SK-N-SH (cell line): Measurements from ENCODE around the gene ZNF785.

ENCODE experiments used
- CHD2 ChIP-seq: fragments of 150-350 bp; IDR thresholded peaks from 2 replicates; pipeline ENCODE4 v1.6.1; 2018; ENCODE audit warnings: low read length; ENCODE audit not compliant: partially characterized antibody
- EP300 ChIP-seq, 2 experiments: IDR thresholded peaks; 2 replicates each; pipeline versions ENCODE4 v1.4.0 to v1.6.1; 2012; ENCODE audit warnings: borderline replicate concordance in 1 of 2, low read depth in 1 of 2, low read length in 1 of 2
- EZH2phosphoT487 ChIP-seq: fragments of 200-600 bp; sonication (generic); IDR thresholded peaks from 2 replicates; pipeline ENCODE4 v1.6.1; 2017; ENCODE audit warnings: low read depth, mixed run types, mild to moderate bottlenecking, antibody characterized with exemption, moderate library complexity, borderline replicate concordance
- FOSL2 ChIP-seq: IDR thresholded peaks from 2 replicates; pipeline ENCODE4 v1.4.0; 2012; ENCODE audit warnings: low read depth, mild to moderate bottlenecking, moderate library complexity, borderline replicate concordance
- MEF2A ChIP-seq: IDR thresholded peaks from 2 replicates; pipeline ENCODE4 v1.4.0; 2012; ENCODE audit warnings: low read depth, borderline replicate concordance
- MXI1 ChIP-seq: IDR thresholded peaks from 2 replicates; pipeline ENCODE4 v1.6.1; 2012; ENCODE audit warnings: mild to moderate bottlenecking, low read depth, low read length, improper control_type of control experiment
- POLR2AphosphoS5 ChIP-seq: IDR thresholded peaks from 2 replicates; pipeline ENCODE4 v1.6.1; 2012; ENCODE audit warnings: low read depth, low read length
- RAD21 ChIP-seq: IDR thresholded peaks from 2 replicates; pipeline ENCODE4 v1.6.1; 2012; ENCODE audit warnings: mild to moderate bottlenecking, low read length
- RFX5 ChIP-seq: IDR thresholded peaks from 2 replicates; pipeline ENCODE4 v1.6.1; 2012; ENCODE audit warnings: mild to moderate bottlenecking, improper control_type of control experiment, low read length
- SIN3A ChIP-seq: IDR thresholded peaks from 2 replicates; pipeline ENCODE4 v1.6.1; 2012; ENCODE audit warnings: low read depth, mild to moderate bottlenecking, low read length, moderate library complexity, borderline replicate concordance
- TEAD4 ChIP-seq: IDR thresholded peaks from 2 replicates; pipeline ENCODE4 v1.4.0; 2012; ENCODE audit warnings: mild to moderate bottlenecking, borderline replicate concordance; ENCODE audit not compliant: insufficient read depth
- YY1 ChIP-seq: IDR thresholded peaks from 2 replicates; pipeline ENCODE4 v1.4.0; 2012; ENCODE audit warnings: low read depth, mild to moderate bottlenecking
- TF ChIP-seq, protein P1 (sequence below): fragments of 200-600 bp; sonication (generic); IDR thresholded peaks from 2 replicates; pipeline ENCODE4 v1.6.1; 2017; ENCODE audit warnings: antibody characterized with exemption, mild to moderate bottlenecking, moderate library complexity

GRCh38 chr16:30609002-30609925 lies 23.8 kb upstream of the ZNF785 start:
- TF ChIP-seq, protein P1, sequence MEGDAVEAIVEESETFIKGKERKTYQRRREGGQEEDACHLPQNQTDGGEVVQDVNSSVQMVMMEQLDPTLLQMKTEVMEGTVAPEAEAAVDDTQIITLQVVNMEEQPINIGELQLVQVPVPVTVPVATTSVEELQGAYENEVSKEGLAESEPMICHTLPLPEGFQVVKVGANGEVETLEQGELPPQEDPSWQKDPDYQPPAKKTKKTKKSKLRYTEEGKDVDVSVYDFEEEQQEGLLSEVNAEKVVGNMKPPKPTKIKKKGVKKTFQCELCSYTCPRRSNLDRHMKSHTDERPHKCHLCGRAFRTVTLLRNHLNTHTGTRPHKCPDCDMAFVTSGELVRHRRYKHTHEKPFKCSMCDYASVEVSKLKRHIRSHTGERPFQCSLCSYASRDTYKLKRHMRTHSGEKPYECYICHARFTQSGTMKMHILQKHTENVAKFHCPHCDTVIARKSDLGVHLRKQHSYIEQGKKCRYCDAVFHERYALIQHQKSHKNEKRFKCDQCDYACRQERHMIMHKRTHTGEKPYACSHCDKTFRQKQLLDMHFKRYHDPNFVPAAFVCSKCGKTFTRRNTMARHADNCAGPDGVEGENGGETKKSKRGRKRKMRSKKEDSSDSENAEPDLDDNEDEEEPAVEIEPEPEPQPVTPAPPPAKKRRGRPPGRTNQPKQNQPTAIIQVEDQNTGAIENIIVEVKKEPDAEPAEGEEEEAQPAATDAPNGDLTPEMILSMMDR, result no peak
- TF ChIP-seq EZH2phosphoT487 (no peak), YY1 (no peak), FOSL2 (no peak), CHD2 (no peak), RAD21 (no peak), SIN3A (no peak), RFX5 (no peak), TEAD4 (no peak), MXI1 (no peak), POLR2AphosphoS5 (no peak), MEF2A (no peak), EP300 (IDR thresholded peaks at IDR 0.05; ENCODE audit: borderline replicate concordance in 1 of 2, low read depth in 1 of 2, low read length in 1 of 2) (no peak)
